Ovary (tissue), 9 donors: ENCODE measurements around the gene PSMD7. TPM values are rescaled to one million over a fixed set of nuclear protein-coding genes. Genes with fewer than 3 reads are reported as not detected.

Experiments
- DNase-seq, 5 donors: peaks; one replicate each; pipeline ENCODE4 v3.0.0-alpha.2; 2019 to 2020
- H3K27ac ChIP-seq, 2 donors: fragments of 200-600 bp; one replicate each; pipeline versions ENCODE4 v1.5.1 to v1.8.0; 2019 to 2022
- H3K27me3 ChIP-seq: fragments of 200-600 bp; one replicate; pipeline ENCODE4 v1.8.0; 2022
- H3K36me3 ChIP-seq: fragments of 200-600 bp; sonication (generic); one replicate; pipeline ENCODE4 v1.5.1; 2019
- H3K4me1 ChIP-seq: one replicate; pipeline ENCODE4 v1.8.1; 2013; ENCODE audit warnings: mild to moderate bottlenecking, moderate library complexity; ENCODE audit not compliant: insufficient read depth
- H3K4me3 ChIP-seq: fragments of 200-600 bp; sonication (generic); one replicate; pipeline ENCODE4 v1.5.1; 2017
- H3K9me3 ChIP-seq, 2 donors: fragments of 200-600 bp in 1 of 2; sonication (generic) in 1 of 2; one replicate each; pipeline versions ENCODE4 v1.5.1 to v1.8.1; 2013 to 2019; ENCODE audit warnings: mild to moderate bottlenecking in 1 of 2, moderate library complexity in 1 of 2
- EP300 ChIP-seq: sonication (generic); formaldehyde crosslinking; IDR thresholded peaks from one replicate; pipeline ENCODE4 v1.6.1; 2017; ENCODE audit warnings: antibody characterized with exemption
- POLR2A ChIP-seq: fragments of 450-650 bp; IDR thresholded peaks from one replicate; pipeline ENCODE4 v1.6.1; 2017; ENCODE audit warnings: antibody characterized with exemption, mild to moderate bottlenecking, moderate library complexity
- WGBS, 3 donors: extraction: QIAGEN DNeasy Blood & Tissue Kit in 1 of 3; methylation state at CpG; one replicate each; pipeline versions ENCODE4 v1.1.5 to v1.1.7; 2013 to 2017; 5-methylcytosine and 5-hydroxymethylcytosine counted together
- intact Hi-C, 4 donors: fragments of 100-400 bp; cut with DNase I; formaldehyde crosslinking; loops; one replicate each; pipeline versions ENCODE4 v1.11.0 to v1.15.1; 2022 to 2023
- polyA plus RNA-seq, 2 donors: library from polyadenylated mRNA; stranded (reverse); fragments of 200-250 nt in 1 of 2; fragments of 350-450 nt in 1 of 2; fragmentation: Illumina TruSeq in 1 of 2; extraction: RNeasy Lipid Tissue Mini Kit (QIAGEN cat#74804) in 1 of 2; gene quantifications; one replicate each; pipeline ENCODE4 v1.2.3, GENCODE V29; 2013 to 2014
- total RNA-seq, 7 donors: library from RNA; depleted of rRNA in 2 of 7; stranded (reverse); fragments of >200 nt in 2 of 7; fragmentation: NEBNext Ultra II Directional in 3 of 7; extraction: Animal tissue kit (Norgen Biotek cat#: 25700) in 3 of 7; gene quantifications; one replicate each; pipeline versions ENCODE4 v1.1.0 to v1.2.4, GENCODE V29; 2016 to 2023
- TF ChIP-seq, protein P1 (sequence below), 3 donors: fragments of 450-650 bp in 2 of 3; fragments of 200-600 bp in 1 of 3; IDR thresholded peaks; one replicate each; pipeline versions ENCODE4 v1.5.1 to v1.8.0; 2016 to 2022; ENCODE audit warnings: antibody characterized with exemption in 3 of 3, mild to moderate bottlenecking in 1 of 3
- donor health status: DM: no; HTN: no; CAD: no; lungs with moderate emphysema.
- donor health status: DM: no; HTN: no; CAD: no.
- donor health status: Bipolar disorder and iron deficiency.
- donor health status: DM: yes; HTN: yes; CAD: no.
- donor health status: DM: no; HTN: no; CAD: no.
- donor health status: DM: yes; HTN: yes; CAD: no.

Gene PSMD7
- total and polyA plus RNA-seq, 9 donors, result 32.1 to 89.0 (median 44.2) TPM

DNA sequence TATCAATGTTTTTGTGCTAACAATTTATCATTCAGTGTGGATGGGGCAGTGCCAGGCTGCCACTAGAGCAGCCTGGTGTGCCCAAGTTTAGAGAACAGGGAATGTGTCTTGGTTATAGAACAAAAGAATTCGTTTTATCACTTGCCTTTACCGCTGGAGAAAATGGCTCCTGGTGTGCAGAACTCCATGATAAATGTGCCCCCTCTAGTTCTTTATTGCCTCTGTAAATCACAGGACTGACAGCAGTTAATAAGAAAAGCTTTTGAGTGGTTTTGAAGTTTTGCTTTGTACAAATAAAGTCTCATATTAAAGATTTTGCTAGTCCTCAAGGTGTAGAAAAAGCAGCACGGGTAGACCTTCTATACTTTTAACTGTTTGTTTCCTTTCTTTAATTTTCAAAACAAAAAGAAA is 28.2 kb upstream of the PSMD7 start:
- intact Hi-C loops, result no loop called here
- Histone ChIP-seq H3K9me3 (no peaks in the 10 kb centered on the region), H3K4me1 (no peaks in the 10 kb centered on the region), H3K27me3 (no peaks in the 10 kb centered on the region), H3K27ac (no peak overlapping the region), H3K36me3 (no peaks in the 10 kb centered on the region), H3K4me3 (no peak overlapping the region)
- DNase-seq, result no peak
- TF ChIP-seq EP300 (no peak), POLR2A (no peak)
- TF ChIP-seq, protein P1, sequence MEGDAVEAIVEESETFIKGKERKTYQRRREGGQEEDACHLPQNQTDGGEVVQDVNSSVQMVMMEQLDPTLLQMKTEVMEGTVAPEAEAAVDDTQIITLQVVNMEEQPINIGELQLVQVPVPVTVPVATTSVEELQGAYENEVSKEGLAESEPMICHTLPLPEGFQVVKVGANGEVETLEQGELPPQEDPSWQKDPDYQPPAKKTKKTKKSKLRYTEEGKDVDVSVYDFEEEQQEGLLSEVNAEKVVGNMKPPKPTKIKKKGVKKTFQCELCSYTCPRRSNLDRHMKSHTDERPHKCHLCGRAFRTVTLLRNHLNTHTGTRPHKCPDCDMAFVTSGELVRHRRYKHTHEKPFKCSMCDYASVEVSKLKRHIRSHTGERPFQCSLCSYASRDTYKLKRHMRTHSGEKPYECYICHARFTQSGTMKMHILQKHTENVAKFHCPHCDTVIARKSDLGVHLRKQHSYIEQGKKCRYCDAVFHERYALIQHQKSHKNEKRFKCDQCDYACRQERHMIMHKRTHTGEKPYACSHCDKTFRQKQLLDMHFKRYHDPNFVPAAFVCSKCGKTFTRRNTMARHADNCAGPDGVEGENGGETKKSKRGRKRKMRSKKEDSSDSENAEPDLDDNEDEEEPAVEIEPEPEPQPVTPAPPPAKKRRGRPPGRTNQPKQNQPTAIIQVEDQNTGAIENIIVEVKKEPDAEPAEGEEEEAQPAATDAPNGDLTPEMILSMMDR (IDR thresholded peaks at IDR 0.05), result no peak
- WGBS, 3 donors, result 17 to 23% (median 21%) methylated on average over 3 of the region's 3 CpGs

DNA sequence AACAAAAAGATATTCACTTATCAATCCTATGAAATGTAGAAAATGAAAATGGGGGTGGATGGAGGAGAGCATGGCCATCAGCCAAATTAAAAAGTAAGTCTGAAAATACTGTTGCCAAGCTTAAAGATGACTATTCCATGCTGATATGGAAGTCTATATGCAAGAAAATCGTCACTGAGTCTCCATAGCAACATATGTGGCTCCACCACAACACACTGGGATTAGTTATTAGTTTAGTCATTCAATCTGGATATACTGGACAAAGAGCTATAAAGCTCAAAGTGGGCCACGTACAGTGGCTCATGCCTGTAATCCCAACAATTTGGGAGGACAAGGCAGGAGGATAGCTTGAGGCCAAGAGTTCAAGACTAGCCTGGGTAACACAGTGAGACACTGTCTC is 24.7 kb upstream of the PSMD7 start:
- no peaks in the 10 kb centered on the region for H3K36me3 ChIP-seq
- H3K9me3 ChIP-seq, result no peaks in the 10 kb centered on the region
- WGBS, 3 donors, result 62 to 67% (median 65%) methylated on average over 2 of the region's 2 CpGs
- intact Hi-C loops, result no loop called here
- H3K27me3 ChIP-seq, result no peaks in the 10 kb centered on the region
- DNase-seq, result no peak
- H3K27ac ChIP-seq, result no peak overlapping the region
- H3K4me1 ChIP-seq, result no peaks in the 10 kb centered on the region
- H3K4me3 ChIP-seq, result no peak overlapping the region
- TF ChIP-seq, protein P1 (IDR thresholded peaks at IDR 0.05), result no peak
- TF ChIP-seq EP300 (no peak), POLR2A (no peak)

DNA sequence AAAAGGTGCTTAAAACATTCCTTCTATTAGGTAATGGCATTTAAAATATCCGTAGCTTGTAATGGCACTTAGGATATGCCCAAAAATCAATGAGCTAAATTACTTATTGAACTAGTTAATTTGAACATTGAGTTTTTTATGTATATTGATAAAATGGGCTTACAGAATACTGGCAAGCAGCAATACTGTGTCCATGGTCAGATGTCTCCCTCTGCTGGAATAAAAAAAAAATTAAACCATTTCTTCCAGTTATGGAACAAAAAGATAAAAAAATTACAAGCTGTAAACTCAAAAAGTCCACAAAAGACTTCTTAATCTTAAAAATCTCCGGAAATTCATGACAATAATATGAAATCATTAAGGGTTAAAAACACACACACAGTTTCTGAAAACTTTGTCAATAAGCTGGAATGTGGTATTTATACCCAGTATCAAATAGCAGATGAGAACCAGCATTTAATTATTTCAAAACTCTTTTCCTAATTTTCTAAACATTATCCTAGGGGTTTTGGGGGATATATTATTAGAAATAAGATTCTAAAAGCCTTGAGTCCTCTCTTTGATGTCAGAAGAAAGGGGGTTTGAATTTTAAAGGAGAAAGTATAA is 21.5 kb upstream of the PSMD7 start:
- TF ChIP-seq EP300 (no peak), POLR2A (no peak)
- TF ChIP-seq, protein P1 (IDR thresholded peaks at IDR 0.05), result no peak
- DNase-seq, result no peak
- 22 to 45% (median 23%) methylated on average over 2 of the region's 2 CpGs for WGBS, 3 donors
- Histone ChIP-seq H3K27ac (no peak overlapping the region), H3K4me1 (no peaks in the 10 kb centered on the region), H3K9me3 (no peaks in the 10 kb centered on the region), H3K4me3 (no peak overlapping the region), H3K36me3 (no peaks in the 10 kb centered on the region), H3K27me3 (no peaks in the 10 kb centered on the region)
- intact Hi-C loops, result no loop called here

DNA sequence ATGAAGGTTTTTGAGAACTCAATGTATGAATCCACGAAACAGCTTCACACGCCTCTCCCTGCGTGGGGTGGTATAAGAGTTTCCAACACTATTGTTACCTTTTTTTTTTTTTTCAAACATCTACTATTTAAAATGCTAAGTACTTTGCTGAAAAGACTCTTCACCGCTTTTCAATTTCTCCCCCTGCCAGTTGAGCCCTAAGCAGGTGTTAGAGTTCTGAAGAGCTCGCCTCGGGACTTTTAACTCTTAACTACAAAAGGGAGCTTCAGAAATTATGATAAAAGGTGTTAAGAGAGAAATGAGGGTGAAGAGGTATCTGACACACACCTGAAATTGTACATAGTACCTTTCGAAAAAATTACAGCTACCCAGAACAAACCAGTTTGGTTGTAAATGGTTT is 20.9 kb upstream of the PSMD7 start:
- no peak for DNase-seq
- H3K4me1 ChIP-seq, result no peaks in the 10 kb centered on the region
- intact Hi-C loops, result no loop called here
- WGBS, 3 donors, result 42 to 49% (median 45%) methylated on average over 7 of the region's 7 CpGs
- H3K4me3 ChIP-seq, result no peak overlapping the region
- TF ChIP-seq POLR2A (no peak), EP300 (no peak)
- TF ChIP-seq, protein P1 (IDR thresholded peaks at IDR 0.05), result no peak
- H3K36me3 ChIP-seq, result no peaks in the 10 kb centered on the region
- no peaks in the 10 kb centered on the region for H3K27me3 ChIP-seq
- H3K9me3 ChIP-seq, result no peaks in the 10 kb centered on the region
- H3K27ac ChIP-seq, result no peak overlapping the region
